Left ventricle myocardium inferior (tissue), 1 donor: Measurements from ENCODE around the gene MRPL43. TPM values are rescaled to one million over a fixed set of nuclear protein-coding genes. Genes with fewer than 3 reads are reported as not detected.

ENCODE experiments used
- DNase-seq: peaks from one replicate; pipeline ENCODE4 v3.0.0-alpha.2; 2020
- H3K27ac ChIP-seq: fragments of 200-600 bp; replicated peaks from 2 replicates; pipeline ENCODE4 v1.8.0; 2021
- H3K27me3 ChIP-seq: fragments of 200-600 bp; 2 replicates; pipeline ENCODE4 v1.8.0; 2021; ENCODE audit warnings: low read depth
- H3K36me3 ChIP-seq: fragments of 200-600 bp; 2 replicates; pipeline ENCODE4 v1.8.0; 2021
- H3K4me1 ChIP-seq: fragments of 200-600 bp; 2 replicates; pipeline ENCODE4 v1.8.0; 2021
- H3K4me3 ChIP-seq: fragments of 200-600 bp; 2 replicates; pipeline ENCODE4 v1.8.0; 2021; ENCODE audit warnings: mild to moderate bottlenecking, moderate library complexity
- H3K9me3 ChIP-seq: fragments of 200-600 bp; replicated peaks from 2 replicates; pipeline ENCODE4 v1.8.0; 2021
- intact Hi-C: fragments of 100-400 bp; cut with micrococcal nuclease; formaldehyde crosslinking; loops from one replicate; pipeline ENCODE4 v1.11.0; 2022
- total RNA-seq: library from RNA; stranded (reverse); fragmentation: NEBNext Ultra II Directional; extraction: Animal tissue kit (Norgen Biotek cat#: 25700); gene quantifications from one replicate; pipeline ENCODE4 v1.2.1, GENCODE V29; 2021
- TF ChIP-seq, protein P1 (sequence below): fragments of 200-600 bp; IDR thresholded peaks from 2 replicates; pipeline ENCODE4 v1.8.0; 2021; ENCODE audit warnings: antibody characterized with exemption, mild to moderate bottlenecking, borderline replicate concordance
- donor health status: DM: no; HTN: yes; CAD: no; lungs with severe emphysema.

The MRPL43 gene
- total RNA-seq, 1 donor from 2014 or later = 49.7 TPM

DNA sequence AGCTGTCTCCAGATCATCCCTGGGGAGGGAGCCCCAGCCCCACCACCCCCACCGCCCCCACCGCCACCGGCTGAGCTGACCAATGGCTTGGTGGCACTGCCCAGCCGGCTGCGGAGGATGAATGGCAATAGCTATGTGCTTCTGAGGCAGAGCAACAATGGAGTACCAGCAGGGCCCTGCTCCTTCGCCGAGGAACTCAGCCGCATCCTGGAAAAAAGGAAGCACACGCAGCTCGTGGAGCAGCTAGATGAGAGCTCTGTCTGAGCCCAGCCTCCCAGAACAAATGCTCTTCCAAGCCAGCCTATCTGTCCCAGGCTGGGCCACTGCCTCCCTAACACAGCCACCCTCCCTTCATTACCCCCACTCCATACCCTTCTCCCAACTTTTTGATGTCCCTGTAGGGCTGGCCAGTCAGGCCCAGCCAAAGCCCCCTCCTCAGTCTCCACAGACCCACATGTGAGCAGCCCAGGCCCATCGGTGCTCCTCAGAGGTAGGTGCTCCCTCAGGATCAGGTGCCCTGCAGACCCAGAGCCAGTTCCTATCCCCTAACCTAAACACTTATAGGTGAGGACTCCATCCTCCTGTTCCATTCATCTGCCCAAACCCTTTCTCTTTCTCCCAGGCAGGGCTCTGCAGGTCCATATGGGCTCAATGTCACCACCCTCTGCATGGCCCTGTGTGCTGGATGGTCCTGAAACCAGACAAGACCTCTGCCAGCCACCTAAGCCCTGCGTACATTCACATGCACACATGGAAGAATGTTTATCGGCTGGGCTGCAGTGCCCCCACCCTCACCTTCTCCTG is 3.2 kb downstream of the MRPL43 start:
- TF ChIP-seq, protein P1, sequence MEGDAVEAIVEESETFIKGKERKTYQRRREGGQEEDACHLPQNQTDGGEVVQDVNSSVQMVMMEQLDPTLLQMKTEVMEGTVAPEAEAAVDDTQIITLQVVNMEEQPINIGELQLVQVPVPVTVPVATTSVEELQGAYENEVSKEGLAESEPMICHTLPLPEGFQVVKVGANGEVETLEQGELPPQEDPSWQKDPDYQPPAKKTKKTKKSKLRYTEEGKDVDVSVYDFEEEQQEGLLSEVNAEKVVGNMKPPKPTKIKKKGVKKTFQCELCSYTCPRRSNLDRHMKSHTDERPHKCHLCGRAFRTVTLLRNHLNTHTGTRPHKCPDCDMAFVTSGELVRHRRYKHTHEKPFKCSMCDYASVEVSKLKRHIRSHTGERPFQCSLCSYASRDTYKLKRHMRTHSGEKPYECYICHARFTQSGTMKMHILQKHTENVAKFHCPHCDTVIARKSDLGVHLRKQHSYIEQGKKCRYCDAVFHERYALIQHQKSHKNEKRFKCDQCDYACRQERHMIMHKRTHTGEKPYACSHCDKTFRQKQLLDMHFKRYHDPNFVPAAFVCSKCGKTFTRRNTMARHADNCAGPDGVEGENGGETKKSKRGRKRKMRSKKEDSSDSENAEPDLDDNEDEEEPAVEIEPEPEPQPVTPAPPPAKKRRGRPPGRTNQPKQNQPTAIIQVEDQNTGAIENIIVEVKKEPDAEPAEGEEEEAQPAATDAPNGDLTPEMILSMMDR = no peak
- Histone ChIP-seq H3K4me3 (no peak overlapping the region), H3K4me1 (peaks cover 35% of the 10 kb centered on the region), H3K36me3 (peaks cover 39% of the 10 kb centered on the region), H3K27ac (no peak overlapping the region), H3K9me3 (no peaks in the 10 kb centered on the region), H3K27me3 (no peaks in the 10 kb centered on the region)
- DNase-seq = no peak
- intact Hi-C loops = no loop called here

DNA sequence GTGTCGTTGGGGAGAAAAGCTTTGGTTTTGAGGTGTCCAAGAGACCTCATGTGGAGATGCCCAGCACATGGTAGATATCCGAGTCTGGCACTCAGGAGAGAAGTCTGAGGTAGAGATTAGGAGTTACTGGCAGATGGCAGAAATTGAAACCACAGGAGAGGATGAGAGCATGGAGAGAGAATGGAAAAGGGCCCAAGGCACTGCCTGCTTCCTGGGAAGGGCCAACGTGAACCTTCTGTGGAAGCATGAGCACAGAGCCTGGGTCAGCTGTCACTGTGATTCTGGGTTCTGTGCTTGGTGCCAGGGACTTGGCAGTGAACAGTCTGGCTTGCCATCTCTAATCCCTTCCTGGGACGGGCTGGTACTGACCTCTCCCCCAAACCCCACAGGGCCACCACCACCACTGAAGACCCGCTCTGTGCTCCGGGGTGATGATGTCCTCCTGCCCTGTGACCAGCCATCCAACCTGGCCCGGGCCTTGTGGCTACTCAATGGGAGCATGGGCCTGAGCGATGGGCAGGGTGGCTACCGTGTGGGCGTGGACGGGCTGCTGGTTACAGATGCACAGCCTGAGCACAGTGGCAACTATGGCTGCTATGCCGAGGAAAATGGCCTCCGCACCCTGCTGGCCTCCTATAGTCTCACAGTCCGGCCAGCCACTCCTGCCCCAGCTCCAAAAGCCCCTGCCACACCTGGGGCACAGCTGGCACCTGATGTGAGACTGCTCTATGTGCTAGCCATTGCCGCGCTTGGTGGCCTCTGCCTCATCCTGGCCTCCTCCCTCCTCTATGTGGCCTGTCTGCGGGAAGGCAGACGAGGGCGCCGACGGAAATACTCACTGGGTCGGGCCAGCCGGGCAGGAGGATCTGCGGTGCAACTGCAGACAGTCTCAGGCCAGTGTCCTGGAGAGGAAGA is 4.1 kb downstream of the MRPL43 start:
- no peak for DNase-seq
- TF ChIP-seq, protein P1 = no peak
- Histone ChIP-seq H3K9me3 (no peaks in the 10 kb centered on the region), H3K27ac (no peak overlapping the region), H3K4me1 (peaks cover 26% of the 10 kb centered on the region), H3K4me3 (no peak overlapping the region), H3K27me3 (no peaks in the 10 kb centered on the region), H3K36me3 (peaks cover 47% of the 10 kb centered on the region)
- intact Hi-C loops = no loop called here

DNA sequence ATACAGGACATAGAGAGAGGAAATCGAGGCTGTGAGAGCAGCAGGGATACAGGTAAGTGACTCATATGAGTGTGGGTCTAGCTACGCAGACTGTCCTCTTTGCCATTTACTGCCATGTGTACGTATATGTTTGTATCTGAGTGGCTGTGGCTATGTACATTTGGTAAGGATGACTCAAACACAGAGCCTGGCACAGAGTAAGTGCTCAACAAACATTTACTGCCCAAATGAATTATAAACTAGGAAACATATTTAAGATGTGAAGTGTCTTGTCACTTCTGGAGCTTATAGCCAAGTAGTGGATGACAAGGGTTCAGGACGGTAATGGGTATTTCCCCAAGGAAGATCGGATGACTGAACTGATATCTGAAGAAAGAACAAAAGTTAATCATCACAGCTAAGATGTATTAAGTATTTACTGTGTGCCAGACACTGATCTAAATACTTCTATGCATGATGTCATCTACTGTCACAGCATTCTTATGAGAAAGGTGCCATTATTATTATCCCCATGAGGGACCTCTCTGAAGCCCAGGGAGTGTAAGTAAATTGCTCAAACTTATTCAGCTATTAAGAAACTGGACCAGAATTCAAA is 6.0 kb downstream of the MRPL43 start:
- DNase-seq = no peak
- no peaks in the 10 kb centered on the region for H3K9me3 ChIP-seq
- TF ChIP-seq, protein P1 = no peak

DNA sequence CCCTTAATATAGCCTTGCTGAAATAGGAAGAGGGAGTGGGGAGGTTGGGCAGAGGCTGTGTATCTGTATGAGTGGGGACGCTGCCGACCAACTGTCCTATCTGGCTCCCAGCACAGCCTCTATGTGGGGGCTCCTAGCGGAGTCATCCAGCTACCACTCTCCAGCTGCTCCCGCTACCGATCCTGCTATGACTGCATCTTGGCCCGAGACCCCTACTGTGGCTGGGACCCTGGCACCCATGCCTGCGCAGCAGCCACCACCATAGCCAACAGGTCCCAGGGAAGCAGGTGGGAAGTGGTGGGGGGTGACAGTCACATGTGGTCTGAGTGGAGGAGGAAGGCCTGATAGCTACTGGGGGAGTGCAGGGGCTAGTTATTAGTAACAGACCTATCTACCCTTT is 6.6 kb downstream of the MRPL43 start:
- Histone ChIP-seq H3K36me3 (peaks cover 45% of the 10 kb centered on the region), H3K27me3 (no peaks in the 10 kb centered on the region), H3K4me1 (peaks cover 1% of the 10 kb centered on the region), H3K9me3 (no peaks in the 10 kb centered on the region), H3K4me3 (no peak overlapping the region), H3K27ac (no peak overlapping the region)
- TF ChIP-seq, protein P1 = no peak
- intact Hi-C loops = no loop called here
- DNase-seq = no peak

More for the DNA sequence above, 6.0 kb downstream of the MRPL43 start:
- peaks cover 7% of the 10 kb centered on the region for H3K4me1 ChIP-seq
- H3K36me3 ChIP-seq = peaks cover 49% of the 10 kb centered on the region
- H3K27me3 ChIP-seq = no peaks in the 10 kb centered on the region
- no peak overlapping the region for H3K4me3 ChIP-seq
- H3K27ac ChIP-seq = no peak overlapping the region
- intact Hi-C loops = no loop called here

DNA sequence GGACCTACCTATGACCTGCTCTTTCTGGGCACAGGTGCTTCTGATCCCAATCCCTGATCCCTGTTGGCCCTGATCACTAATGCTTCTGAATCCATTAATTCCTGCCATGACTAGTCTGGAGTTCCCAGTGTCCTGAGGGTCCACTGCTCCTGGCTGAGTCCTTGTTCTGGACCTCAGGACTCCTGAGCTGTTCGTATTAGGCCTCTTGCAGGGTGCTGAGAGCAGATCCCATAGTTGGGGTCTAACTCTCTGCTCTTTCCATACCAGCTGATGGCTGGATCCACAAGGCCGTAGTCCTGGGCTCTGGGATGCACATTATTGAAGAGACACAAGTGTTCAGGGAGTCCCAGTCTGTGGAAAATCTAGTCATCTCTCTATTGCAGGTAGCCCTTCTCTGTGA is 7.0 kb downstream of the MRPL43 start:
- Histone ChIP-seq H3K36me3 (peaks cover 43% of the 10 kb centered on the region), H3K4me3 (no peak overlapping the region), H3K9me3 (no peaks in the 10 kb centered on the region), H3K4me1 (no peaks in the 10 kb centered on the region), H3K27me3 (no peaks in the 10 kb centered on the region), H3K27ac (no peak overlapping the region)
- no peak for DNase-seq
- intact Hi-C loops = no loop called here
- TF ChIP-seq, protein P1 = no peak
